Neural progenitor cell (in vitro differentiated cells): ENCODE data around the gene CCNJ. TPM values are rescaled to one million over a fixed set of nuclear protein-coding genes. Genes with fewer than 3 reads are reported as not detected.

ENCODE experiments used
- DNase-seq: peaks from one replicate; pipeline ENCODE4 v3.0.0-alpha.2; 2016; ENCODE audit warnings: low spot score
- H2AFZ ChIP-seq: fragments of 200-600 bp; sonication (generic); replicated peaks from 2 replicates; pipeline ENCODE4 v1.6.1; 2016; ENCODE audit warnings: antibody characterized with exemption
- H3F3A ChIP-seq: fragments of 200-600 bp; sonication (generic); 2 replicates; pipeline ENCODE4 v1.6.1; 2016; ENCODE audit warnings: antibody characterized with exemption, low read depth
- H3K27ac ChIP-seq: fragments of 200-600 bp; sonication (generic); 2 replicates; pipeline ENCODE4 v1.5.1; 2016; ENCODE audit warnings: mild to moderate bottlenecking
- H3K27me3 ChIP-seq: fragments of 200-600 bp; sonication (generic); 2 replicates; pipeline ENCODE4 v1.6.1; 2016; ENCODE audit warnings: mild to moderate bottlenecking, moderate library complexity
- H3K36me3 ChIP-seq: fragments of 200-600 bp; sonication (generic); 2 replicates; pipeline ENCODE4 v1.5.1; 2016
- H3K4me1 ChIP-seq: fragments of 200-600 bp; sonication (generic); 2 replicates; pipeline ENCODE4 v1.6.1; 2016; ENCODE audit warnings: mixed run types
- H3K4me2 ChIP-seq: fragments of 200-600 bp; sonication (generic); 2 replicates; pipeline ENCODE4 v1.6.1; 2016
- H3K4me3 ChIP-seq: fragments of 200-600 bp; sonication (generic); 2 replicates; pipeline ENCODE4 v1.5.1; 2016
- H3K79me2 ChIP-seq: fragments of 200-600 bp; sonication (generic); 2 replicates; pipeline ENCODE4 v1.6.1; 2016; ENCODE audit warnings: low read depth
- H3K9ac ChIP-seq: fragments of 200-600 bp; sonication (generic); 2 replicates; pipeline ENCODE4 v1.6.1; 2016
- H3K9me3 ChIP-seq: fragments of 200-600 bp; sonication (generic); 2 replicates; pipeline ENCODE4 v1.5.1; 2016; ENCODE audit warnings: low read depth
- H4K20me1 ChIP-seq: fragments of 200-600 bp; sonication (generic); 2 replicates; pipeline ENCODE4 v1.6.1; 2016; ENCODE audit warnings: low read depth
- H3K27ac Mint-ChIP-seq: 3 replicates; pipeline ENCODE4 v1.8.0; 2021; ENCODE audit warnings: mixed read lengths
- H3K27me3 Mint-ChIP-seq: 2 replicates; pipeline ENCODE4 v1.8.0; 2022; ENCODE audit warnings: low read depth, mild to moderate bottlenecking, inconsistent platforms, moderate library complexity, mixed read lengths; ENCODE audit not compliant: insufficient read depth
- H3K36me3 Mint-ChIP-seq: 3 replicates; pipeline ENCODE4 v1.8.0; 2021; ENCODE audit warnings: mixed read lengths
- H3K4me1 Mint-ChIP-seq: 3 replicates; pipeline ENCODE4 v1.8.0; 2021; ENCODE audit warnings: mixed read lengths
- H3K4me3 Mint-ChIP-seq: 3 replicates; pipeline ENCODE4 v1.8.0; 2021; ENCODE audit warnings: mild to moderate bottlenecking, moderate library complexity, mixed read lengths
- H3K9me3 Mint-ChIP-seq: 3 replicates; pipeline ENCODE4 v1.8.0; 2020; ENCODE audit warnings: mixed read lengths
- CTCF ChIP-seq: fragments of 200-600 bp; sonication (generic); IDR thresholded peaks from 2 replicates; pipeline ENCODE4 v1.5.1; 2017; ENCODE audit warnings: antibody characterized with exemption, mild to moderate bottlenecking
- EZH2 ChIP-seq: fragments of 200-600 bp; sonication (generic); IDR thresholded peaks from 2 replicates; pipeline ENCODE4 v1.6.1; 2017; ENCODE audit warnings: antibody characterized with exemption, mild to moderate bottlenecking, moderate library complexity
- EZH2phosphoT487 ChIP-seq: fragments of 200-600 bp; sonication (generic); IDR thresholded peaks from 2 replicates; pipeline ENCODE4 v1.6.1; 2017; ENCODE audit warnings: antibody characterized with exemption
- total RNA-seq: library from RNA; depleted of rRNA; stranded (reverse); fragments of >200 nt; gene quantifications from 2 replicates; pipeline ENCODE4 v1.2.3, GENCODE V29; 2015; ENCODE audit warnings: low replicate concordance

CCNJ gene
- total RNA-seq, 1 donor from 2014 or later = 43.4 TPM

GRCh38 chr10:96056787-96057186, 13.4 kb downstream of the CCNJ start:
- no peak for DNase-seq
- Mint-ChIP-seq H3K27ac (no peak overlapping the region), H3K4me3 (no peak overlapping the region), H3K9me3 (no peaks in the 10 kb centered on the region), H3K36me3 (peaks cover 53% of the 10 kb centered on the region), H3K4me1 (no peaks in the 10 kb centered on the region), H3K27me3 (no peaks in the 10 kb centered on the region)
- H4K20me1 ChIP-seq = peaks cover 53% of the 10 kb centered on the region
- H3K36me3 ChIP-seq = peaks cover 27% of the 10 kb centered on the region
- no peaks in the 10 kb centered on the region for H3F3A ChIP-seq
- H3K9ac ChIP-seq = no peak overlapping the region
- no peaks in the 10 kb centered on the region for H3K27me3 ChIP-seq
- TF ChIP-seq EZH2phosphoT487 (no peak), CTCF (no peak), EZH2 (no peak)
- no peak overlapping the region for H3K27ac ChIP-seq
- H3K4me1 ChIP-seq = no peaks in the 10 kb centered on the region
- H3K4me2 ChIP-seq = no peak overlapping the region
- H3K9me3 ChIP-seq = no peaks in the 10 kb centered on the region
- no peak overlapping the region for H2AFZ ChIP-seq
- H3K79me2 ChIP-seq = peaks cover 41% of the 10 kb centered on the region
- no peak overlapping the region for H3K4me3 ChIP-seq

- Mint-ChIP-seq H3K36me3 (peaks cover 42% of the 10 kb centered on the region), H3K27ac (no peak overlapping the region)
Measured at GRCh38 chr10:96061232-96061631, 17.8 kb downstream of the CCNJ start.

GRCh38 chr10:96072674-96073073, 29.3 kb downstream of the CCNJ start:
- no peak overlapping the region for H3K4me3 Mint-ChIP-seq
- no peak overlapping the region for H3K27ac ChIP-seq
- H3F3A ChIP-seq = no peaks in the 10 kb centered on the region

More at GRCh38 chr10:96061232-96061631, 17.8 kb downstream of the CCNJ start:
- Histone ChIP-seq H3F3A (no peaks in the 10 kb centered on the region), H3K9ac (no peak overlapping the region), H3K79me2 (no peaks in the 10 kb centered on the region), H3K27ac (no peak overlapping the region), H2AFZ (no peak overlapping the region), H3K4me1 (no peaks in the 10 kb centered on the region), H3K36me3 (peaks cover 27% of the 10 kb centered on the region), H3K9me3 (no peaks in the 10 kb centered on the region), H4K20me1 (peaks cover 12% of the 10 kb centered on the region), H3K4me2 (no peak overlapping the region), H3K27me3 (no peaks in the 10 kb centered on the region), H3K4me3 (no peak overlapping the region)
- Mint-ChIP-seq H3K4me3 (no peak overlapping the region), H3K4me1 (no peaks in the 10 kb centered on the region), H3K27me3 (no peaks in the 10 kb centered on the region), H3K9me3 (no peaks in the 10 kb centered on the region)
- no peak for DNase-seq
- TF ChIP-seq EZH2phosphoT487 (no peak), CTCF (no peak), EZH2 (no peak)

More at GRCh38 chr10:96072674-96073073, 29.3 kb downstream of the CCNJ start:
- H3K9ac ChIP-seq = no peak overlapping the region
- Mint-ChIP-seq H3K9me3 (no peaks in the 10 kb centered on the region), H3K27ac (no peak overlapping the region), H3K36me3 (no peaks in the 10 kb centered on the region), H3K4me1 (no peaks in the 10 kb centered on the region), H3K27me3 (no peaks in the 10 kb centered on the region)
- H3K36me3 ChIP-seq = no peaks in the 10 kb centered on the region
- DNase-seq = no peak
- no peak overlapping the region for H3K4me2 ChIP-seq
- H2AFZ ChIP-seq = no peak overlapping the region
- no peaks in the 10 kb centered on the region for H3K9me3 ChIP-seq
- TF ChIP-seq EZH2 (no peak), CTCF (no peak), EZH2phosphoT487 (no peak)
- peaks cover 10% of the 10 kb centered on the region for H3K4me1 ChIP-seq
- H3K4me3 ChIP-seq = no peak overlapping the region
- no peaks in the 10 kb centered on the region for H4K20me1 ChIP-seq
- H3K27me3 ChIP-seq = no peaks in the 10 kb centered on the region
- no peaks in the 10 kb centered on the region for H3K79me2 ChIP-seq
